Nucleus accumbens (tissue), 56 donors: ENCODE data around the gene BYSL.

ENCODE experiments used
- DNase-seq, 56 donors: peaks; one replicate each; lab custom pipeline; 2025; lab: John Stamatoyannopoulos, UW

The BYSL gene, protein sequence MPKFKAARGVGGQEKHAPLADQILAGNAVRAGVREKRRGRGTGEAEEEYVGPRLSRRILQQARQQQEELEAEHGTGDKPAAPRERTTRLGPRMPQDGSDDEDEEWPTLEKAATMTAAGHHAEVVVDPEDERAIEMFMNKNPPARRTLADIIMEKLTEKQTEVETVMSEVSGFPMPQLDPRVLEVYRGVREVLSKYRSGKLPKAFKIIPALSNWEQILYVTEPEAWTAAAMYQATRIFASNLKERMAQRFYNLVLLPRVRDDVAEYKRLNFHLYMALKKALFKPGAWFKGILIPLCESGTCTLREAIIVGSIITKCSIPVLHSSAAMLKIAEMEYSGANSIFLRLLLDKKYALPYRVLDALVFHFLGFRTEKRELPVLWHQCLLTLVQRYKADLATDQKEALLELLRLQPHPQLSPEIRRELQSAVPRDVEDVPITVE

DNA sequence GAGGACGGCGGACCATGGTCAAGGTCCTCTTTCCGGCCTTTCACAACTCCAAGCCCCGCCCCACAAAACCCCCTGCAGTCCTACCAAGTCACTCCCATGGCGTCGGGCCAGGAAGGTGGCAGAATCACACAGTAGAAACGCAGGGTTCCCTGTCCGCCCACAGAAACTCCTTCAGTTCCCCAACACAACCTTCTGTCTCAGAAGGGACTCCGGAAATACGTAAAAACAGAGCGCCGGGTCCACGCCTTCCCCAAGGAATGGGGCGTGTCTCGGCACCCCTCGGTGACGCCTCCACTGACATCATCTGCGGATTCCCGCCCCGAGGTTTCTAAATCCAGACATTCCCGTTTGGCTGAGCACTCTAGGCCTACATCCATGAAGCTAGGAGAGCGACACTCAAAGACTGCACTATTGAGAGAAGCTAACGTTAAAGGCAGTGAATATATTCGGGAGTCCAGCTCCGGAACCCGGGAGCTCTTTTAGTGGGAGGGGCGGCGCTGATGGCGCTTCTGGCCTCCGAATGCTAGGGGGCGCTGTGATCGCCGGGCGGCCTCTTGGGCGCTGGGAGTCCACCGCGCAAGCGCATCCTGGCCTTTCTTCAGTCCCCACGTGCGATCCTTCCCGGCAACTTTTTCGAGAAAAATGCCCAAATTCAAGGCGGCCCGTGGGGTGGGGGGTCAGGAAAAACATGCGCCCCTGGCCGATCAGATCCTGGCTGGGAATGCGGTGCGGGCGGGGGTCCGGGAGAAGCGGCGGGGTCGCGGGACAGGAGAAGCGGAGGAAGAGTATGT, at the start of gene BYSL, which contains the start of gene MED20:
BYSL (plus strand) TSS at position 579 of the 791 bp plus-strand sequence; CDS start at position 643, 64 bp downstream.
MED20 (minus strand) TSS at position 219 of the 791 bp plus-strand sequence; CDS start at position 98, 121 bp downstream.
- peak; percentile 67 to 99 (median 95) for DNase-seq

DNA sequence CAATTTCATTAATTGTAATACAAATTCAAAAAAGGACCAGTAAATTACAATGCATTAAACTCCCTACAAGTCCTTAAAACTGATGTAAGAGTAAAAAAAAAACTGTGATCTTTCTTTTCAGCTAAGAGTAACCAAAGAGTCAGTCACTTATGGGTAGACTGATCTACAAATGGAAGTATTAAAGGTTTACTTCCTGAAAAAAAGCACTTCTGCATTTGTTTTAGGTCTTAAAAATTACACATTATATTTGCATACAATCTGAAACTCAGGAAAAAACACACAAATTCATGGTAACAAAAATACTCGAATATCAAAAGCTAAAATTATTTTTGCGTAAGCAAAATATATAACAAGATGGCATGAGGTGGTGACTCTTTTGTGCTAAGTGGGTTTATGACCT, 49.6 kb upstream of the BYSL start:
- DNase-seq: no peak

DNA sequence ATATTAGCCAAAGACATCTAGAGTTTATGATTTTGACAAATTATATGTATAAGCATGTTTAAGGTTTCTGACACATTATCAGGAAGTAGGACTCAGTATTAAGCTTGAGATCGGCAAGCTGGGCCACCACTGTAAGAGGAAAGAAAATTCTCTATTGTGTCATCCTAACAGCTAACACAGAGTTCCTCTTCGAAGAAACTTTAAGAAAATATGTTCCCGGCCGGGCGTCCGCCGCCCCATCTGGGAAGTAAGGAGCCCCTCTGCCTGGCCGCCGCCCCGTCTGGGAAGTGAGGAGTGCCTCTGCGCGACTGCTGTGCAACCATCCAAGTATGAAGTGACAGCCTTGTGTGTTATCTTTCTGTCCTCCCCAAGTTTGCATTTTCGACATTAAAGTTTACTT, 49.2 kb upstream of the BYSL start:
- no peak for DNase-seq

DNA sequence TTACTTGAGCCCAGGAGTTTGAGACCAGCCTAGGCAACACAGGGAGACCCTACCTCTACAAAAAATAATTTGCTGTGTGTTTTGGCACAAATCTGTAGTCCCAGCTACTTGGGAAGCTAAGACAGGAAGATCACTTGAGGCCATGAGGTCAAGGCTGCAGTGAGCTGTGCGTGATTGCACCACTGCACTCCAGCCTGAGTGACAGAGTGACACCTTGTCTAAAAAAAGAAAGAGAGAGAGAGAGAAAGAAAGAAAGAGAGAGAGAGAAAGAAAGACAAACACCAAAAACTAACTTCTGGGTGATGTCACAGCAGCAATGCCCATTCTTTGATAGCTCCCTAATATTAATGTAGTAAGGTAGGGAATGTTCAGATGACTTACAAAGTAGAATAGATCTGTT, 46.6 kb upstream of the BYSL start:
- DNase-seq: no peak

DNA sequence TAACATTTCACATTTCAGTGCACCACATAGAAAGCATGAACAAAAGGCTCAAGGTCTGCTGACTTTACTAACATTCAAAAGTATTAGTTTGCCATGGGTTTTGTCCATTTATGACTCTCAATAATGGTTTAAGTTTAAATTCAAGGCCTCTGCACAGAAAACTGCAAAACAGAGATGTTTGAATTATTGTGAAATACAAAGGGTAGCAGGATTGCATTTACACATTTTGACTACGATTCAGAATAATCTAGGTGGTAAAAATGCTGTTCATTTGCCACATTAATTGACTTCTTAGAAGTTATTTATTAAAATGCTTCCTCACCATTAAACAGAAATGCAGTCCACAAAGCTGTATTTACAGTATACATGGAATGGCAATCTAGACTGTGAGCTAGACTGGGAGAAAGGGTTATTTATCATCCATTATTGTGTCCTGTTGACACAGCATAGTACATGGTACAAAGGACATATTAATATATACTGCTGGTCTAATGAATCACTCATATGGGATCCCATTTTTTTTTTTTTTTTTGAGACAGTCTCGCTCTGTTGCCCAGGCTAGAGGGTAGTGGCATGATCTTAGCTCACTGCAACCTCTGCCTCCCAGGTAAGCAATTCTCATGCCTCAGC, 44.1 kb upstream of the BYSL start:
- DNase-seq: no peak

DNA sequence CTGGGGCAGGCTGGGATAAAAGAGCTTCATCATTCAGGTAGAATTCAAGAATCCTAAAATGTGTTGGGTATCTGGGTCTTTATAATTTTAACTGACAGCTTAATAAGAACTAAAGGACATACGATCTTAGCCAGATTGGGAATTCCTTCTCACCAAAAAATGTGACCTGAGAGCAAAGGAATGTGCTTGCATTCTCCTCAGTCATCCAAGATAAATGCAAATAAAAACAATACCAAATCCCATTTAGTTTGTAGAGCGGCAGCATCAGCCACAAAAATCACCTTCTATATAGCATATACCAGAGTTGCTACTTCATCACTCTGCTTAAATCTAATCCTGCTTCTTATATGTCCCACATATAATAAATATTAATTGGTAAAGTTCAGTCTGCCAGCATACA, 43.1 kb upstream of the BYSL start:
- DNase-seq: no peak

DNA sequence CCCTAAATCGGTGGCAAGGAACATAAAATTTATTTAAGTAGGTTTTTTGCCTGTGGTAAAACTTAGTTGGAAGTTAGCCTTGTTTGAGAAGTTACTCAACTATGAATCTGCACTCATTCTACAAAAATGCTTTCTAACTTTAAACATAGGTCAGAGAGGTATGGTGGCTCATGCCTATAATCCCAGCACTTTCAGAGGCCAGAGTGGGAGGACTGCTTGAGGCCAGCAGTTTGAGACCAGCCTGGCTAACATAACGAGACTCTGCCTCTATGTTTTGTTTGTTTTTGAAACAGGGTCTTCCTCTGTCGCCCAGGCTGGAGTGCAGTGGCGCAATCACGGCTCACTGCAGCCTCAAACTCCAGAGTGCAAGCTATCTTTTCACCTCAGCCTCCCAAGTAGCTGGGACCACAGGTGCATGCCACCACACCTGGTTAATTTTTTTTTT, 42.3 kb upstream of the BYSL start:
- no peak for DNase-seq

DNA sequence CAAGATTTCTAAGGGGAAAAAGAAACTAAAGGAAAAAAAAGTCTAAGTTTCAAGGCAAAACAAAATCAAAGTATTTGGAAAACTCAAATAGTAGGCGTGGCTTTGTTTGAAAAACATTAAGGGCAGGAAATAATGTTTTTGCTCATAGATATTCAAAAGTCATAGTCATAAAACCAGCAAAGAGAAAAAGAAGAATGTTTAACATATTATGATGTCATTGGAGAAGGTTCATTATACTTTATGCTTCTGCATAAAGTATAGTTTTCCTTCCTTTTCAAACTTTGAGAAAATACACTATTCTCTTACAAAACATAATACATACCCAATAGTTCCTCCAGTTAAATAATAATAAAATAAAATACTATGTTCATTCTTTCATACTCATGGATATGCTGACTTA, 39.8 kb upstream of the BYSL start:
- DNase-seq: no peak

DNA sequence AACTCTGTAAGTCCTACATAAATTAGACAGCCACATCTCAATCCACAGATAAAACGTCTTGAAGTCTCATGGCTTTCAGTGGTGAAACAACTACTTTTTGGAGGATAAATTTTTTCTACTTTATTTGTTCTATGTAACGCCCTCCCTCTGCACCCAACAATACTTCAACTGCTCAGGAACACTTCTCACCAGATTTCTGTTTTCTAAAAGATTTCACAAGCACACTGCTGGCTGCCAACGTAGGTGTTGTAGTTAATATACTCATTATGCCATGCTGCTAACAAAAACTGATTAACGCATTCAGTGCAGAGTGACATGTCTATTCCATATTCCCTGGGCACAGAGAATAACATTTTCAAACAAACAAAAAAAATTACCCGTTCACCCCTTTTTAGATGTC, 36.3 kb upstream of the BYSL start:
- DNase-seq: no peak

DNA sequence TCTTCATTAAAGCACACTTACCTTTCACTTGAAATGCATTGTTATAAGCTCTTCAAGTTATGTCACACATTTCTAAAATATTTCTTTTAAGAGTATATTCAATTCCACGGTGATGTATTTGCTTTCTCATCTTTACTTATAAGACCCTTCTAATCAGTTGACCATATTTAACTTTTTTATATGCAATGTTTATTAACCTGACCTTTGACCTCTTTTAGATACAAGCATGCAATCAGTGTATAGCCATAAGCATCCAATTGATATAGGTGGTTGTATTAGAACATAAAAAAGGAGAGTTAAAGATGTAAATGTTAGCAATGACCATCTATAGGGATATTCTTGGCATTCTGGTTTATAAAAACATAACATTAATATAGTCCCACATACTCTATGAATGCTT, 35.4 kb upstream of the BYSL start:
- no peak for DNase-seq

DNA sequence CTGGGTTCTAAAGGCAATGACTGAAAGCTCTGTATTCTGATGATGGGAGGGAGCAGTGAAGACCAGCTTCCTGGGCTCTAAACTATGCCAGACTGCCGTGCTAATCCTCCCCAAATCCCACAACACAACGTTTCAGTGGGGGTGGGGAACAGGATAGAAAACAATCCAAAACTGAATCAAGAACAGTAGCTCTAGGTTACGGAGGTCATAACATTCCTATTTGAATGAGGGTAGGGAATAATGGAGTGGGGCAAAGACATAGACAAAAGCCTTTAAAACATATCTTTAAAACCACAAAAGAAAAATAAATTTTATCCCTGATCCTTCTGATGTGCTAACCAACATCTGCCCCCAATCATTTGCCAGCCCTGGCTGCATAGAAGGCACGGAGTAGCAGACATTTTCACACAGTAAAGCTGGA, 34.0 kb upstream of the BYSL start:
- no peak for DNase-seq

DNA sequence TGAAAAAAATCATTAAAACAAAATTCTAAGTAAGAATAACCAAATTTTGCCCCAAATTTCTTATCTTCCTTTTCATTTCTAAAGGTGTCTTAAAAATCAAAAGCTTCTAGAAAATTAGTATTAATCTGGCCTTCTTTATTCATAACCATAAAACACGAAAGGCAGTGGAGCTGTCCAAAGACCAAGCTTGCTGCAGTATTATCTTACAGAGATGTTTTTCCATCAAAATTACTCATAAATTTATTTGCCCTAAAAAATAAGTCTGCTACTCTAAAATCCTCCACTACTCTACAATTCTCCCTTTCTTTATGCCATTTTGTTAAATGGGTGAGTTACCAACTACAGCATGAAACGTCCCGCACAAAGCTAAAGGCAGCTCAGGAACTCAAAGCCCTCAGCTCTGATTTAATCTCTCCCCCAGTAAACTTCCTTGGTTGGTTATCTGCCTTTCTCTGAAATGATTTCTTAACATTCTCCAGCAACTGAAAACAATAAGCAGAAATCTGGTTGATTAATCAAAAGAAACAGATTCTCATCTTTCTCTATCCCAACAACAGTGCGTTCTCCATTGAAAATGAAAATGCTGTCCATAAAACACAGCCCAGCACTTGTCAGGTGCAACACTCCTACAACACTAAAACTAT, 28.3 kb upstream of the BYSL start:
- no peak for DNase-seq

DNA sequence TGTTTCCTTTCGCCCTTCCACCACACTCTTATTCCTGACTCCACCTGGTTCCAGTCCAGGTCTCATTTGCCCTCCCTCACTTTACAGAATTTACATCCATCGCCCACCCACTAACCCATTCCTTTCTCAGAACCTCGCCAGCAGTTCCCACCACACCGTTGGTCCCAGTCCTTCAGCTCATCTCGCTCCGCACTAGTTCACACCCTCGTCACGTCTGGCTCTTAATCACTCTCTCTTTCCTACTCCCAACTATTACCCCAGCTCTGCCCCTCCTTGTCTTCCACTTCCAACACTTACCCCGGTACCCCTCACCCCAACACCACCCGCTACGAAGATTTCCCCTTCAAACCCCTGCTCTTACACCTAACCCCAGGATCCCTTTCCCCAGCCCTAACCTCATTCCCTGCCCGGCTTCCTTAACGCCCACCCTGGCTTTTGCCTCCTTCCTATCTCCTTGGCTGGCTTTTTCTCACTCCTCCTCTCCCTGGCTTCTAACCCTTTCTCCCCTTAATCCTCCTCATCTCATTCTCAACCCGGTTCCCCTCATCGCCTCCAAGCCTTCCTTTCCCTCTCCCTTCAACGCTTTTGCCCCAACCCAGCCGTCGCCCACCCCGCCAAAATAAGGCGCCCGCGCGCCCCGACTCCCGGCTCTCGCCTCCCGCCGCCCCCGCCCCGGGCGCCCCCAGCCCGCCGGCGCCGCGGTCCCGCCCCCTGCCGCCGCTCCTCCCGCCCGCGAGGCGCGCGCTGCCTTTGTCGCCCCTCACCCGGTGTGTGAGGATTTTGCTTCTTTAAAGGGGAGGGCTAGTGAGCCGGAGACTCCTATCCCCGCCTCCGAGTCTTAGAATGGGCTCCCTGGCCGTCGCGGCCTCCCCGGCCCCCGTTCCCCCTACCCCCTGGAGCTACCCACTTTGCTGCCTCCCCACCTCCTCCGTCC, 26.7 kb upstream of the BYSL start:
- peak in 14 of 56 donors; percentile 3 to 88 (median 34) for DNase-seq

DNA sequence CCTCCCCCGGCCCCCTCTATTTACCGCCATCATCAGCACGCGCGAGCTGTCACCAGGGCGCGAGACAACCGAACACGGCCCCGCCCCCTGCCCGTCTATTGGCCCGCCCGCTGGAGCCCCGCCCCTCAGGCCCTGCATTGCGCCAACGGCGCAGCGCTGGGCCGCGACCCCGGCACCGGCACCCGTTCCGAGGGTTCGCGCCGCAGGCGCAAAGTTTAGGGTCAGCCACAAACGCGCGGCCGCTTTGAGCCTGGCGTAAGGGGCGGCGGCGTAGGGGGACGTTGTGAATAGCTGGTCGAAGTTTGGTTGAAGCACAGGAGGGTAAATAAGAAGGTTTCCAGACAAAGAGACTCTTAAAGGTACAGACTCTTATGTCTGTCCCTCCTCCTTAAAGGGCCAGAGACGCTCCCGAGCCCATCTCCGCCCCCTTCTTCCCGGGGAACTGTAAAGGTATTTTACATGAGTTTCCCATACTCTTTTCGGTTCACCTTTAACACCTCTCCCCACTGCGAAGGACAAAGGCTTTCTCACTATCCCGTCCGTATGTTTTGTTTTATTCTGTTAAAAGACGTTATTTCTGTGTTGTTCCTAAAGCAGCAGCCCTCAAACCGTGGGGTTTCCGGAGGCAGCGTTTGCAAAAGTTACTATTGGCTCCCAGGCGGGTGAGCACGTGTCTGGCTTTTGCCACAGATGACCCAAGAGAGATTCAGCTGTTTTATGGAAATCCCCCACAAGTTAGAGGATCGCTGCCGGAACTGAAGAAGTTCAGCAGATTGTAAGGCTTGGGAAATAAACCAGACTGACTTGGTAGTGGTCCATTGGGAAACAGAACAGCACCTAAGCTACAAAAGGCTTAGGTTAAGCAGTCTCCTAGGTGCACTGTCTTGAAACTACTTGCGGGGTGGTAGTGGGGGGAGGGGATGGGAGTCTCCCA, 25.7 kb upstream of the BYSL start, which contains the start of gene USP49:
USP49 (minus strand) TSS at position 76 of the 934 bp plus-strand sequence. CDS start 88,392 bp downstream, outside the sequence.
- peak in 55 of 56 donors; percentile 47 to 93 (median 85) for DNase-seq

DNA sequence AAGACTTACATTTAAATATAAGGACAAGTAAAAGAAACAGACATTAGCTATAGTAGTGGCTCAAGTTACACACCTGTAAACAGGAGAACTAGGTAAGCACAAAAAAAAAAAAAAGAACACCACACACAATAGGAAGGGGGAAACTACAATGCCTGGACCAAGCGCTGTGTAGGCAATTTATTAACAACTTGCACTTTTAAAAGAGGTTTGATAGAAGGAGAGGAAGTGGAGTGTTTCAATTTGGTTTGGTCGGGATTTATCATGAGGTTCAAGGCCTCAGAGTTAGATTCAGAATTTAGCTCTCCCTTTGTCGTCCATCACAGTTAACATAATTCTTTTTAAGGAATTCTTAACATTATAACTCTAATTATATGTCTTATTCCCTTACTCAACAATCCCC, 25.0 kb upstream of the BYSL start:
- no peak for DNase-seq

DNA sequence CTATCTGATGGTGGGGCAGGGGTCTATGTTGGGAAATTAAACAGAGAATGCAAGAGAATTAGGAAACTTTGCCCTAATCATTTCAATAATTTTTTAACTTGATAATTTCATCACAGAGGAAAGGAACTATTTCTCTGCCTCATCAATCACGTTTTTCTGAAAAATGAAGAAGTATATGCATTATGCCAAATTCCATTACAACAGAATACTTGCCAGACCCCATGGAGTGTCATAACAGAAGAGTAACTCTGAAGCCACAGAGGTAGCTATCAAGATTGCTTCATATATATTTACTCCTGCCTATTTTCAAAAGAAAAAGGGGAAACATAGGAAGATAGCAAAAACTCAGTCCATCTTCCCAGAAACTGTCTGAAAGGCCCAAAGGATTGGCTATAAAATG, 20.4 kb upstream of the BYSL start:
- DNase-seq: no peak

DNA sequence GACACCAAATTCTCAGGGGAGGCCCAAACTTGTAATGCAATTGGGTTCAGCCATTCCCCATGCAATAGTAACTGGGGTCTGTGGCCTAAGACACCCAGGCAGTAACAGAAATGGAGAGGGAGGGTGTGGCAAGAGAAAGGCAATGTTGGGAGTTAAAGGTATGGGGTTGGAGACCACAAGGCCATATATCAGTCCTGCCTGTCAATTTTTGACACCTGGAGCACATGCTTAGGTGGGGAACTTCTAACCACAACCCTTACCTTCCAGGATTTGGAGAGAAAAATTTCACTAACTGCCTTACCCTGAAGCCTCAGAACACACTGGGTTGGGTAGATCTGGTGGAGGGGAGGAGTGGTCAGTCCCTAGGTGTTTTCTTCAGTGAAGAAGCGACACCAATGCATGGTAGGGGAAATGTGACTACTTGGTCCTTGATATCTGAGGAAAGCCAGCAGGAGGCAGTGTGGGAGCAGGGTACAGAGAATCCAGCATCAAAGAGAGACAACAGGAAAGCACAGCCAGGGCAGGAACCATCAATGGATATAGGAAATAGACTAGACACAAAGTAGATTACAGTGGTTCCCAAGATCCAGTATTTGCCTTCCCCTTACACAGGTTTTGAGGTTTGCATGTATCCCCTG, 19.3 kb upstream of the BYSL start:
- DNase-seq: no peak

DNA sequence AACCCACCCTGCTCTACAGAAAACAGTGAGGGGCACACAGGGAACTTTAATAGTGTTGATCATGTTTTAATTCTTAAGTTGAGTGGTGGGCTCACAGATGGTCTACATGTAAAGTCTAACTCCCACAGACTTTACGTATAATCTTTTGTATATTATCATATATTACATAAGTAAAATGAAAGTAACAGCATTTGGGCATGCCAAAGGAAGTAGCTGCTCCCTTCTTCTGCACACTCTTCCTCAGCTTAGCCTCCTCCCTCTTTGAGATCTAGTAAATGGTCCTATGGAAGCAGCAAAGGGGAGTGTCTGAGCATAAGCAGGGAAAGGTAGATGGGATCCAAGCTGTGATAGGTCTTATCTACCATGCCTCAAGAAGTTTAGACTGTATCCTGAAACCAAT, 11.6 kb upstream of the BYSL start:
- DNase-seq: no peak
